GM10266 (cell line): ENCODE results near the gene CDHR1.

Source experiments
- DNase-seq: peaks from one replicate; pipeline ENCODE4 v3.0.0; 2012; ENCODE audit errors: extremely low spot score
- CTCF ChIP-seq: IDR thresholded peaks from 2 replicates; pipeline ENCODE4 v1.5.1; 2012; ENCODE audit warnings: mild to moderate bottlenecking, low read depth; ENCODE audit not compliant: control insufficient read depth, insufficient read depth; ENCODE audit errors: missing control alignments

The CDHR1 gene

DNA sequence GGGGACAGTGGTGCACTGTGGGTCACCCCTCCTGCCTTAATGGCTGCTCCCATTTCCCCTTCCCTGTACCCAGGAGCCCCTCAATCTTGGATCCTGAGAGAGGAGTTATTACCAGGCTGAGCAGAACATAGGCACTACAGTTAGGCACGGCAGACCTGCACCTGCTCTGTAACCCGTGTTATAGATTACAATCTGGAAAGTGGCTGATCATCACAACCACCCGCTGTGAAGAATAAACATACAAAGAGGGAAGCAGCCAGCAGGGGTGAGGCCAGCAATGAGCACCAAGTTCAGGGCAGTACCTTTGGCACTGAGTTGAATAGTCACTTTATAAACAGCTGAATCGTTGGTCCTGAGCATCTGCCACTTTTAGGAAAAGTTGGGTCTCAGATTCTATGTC, 1.7 kb downstream of the CDHR1 start:
- no peak for DNase-seq
- TF ChIP-seq CTCF: no peak

- TF ChIP-seq CTCF: no peak
- DNase-seq: no peak
These were observed 2.6 kb downstream of the CDHR1 start for GRCh38 chr10:84196941-84197340.

DNA sequence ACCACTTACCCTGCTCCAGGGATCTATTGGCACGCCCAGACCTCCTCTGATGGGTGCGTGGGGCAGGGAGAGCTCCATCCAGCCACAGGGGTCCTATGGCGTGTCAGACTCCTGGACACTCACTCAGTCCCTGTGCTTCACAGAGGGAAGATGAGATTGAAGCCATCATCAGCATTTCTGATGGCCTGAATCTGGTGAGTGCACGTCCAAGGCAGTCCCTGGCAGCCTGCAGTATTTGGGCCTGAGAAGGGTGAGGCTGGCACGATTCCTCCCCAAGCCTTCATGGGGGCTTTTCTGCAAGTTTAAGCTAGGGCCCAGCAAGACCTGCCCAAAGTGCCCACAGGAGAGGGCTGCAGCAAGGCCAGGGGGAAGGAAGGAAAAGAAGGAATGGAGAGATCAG, 3.3 kb downstream of the CDHR1 start:
- TF ChIP-seq CTCF: no peak
- no peak for DNase-seq

DNA sequence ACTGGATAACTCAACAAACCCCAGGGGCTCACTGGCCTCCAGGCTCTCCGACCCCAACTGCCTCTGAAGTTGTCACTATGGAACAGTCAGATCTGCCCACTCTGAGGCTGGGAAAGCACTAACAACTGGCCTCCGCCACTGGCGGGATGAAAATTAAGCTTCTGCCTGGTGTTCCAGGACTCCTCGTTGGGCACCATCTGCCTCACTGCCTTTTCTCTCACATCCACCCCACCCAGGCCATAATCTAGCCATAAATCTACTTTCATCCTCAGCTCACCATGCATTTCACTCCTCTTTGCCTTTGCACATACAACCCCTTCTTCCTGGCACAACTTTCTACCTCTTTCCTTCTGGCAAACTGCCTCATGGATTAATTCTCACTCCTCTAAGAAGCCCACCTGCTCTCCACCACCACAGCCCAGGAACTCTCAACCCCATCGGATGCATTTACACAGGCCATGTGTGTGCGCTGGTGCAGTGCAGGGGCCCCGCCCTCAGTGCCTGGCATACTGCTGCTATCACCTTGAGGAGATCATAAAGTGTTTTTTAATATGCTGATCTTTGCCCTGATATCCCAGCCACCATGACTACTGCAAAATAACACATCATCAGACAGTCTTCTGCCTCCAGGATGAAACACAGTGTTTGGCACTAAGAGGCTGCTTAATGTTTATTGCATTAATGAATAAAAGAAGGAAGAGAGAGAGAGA, 4.0 kb downstream of the CDHR1 start:
- DNase-seq: no peak
- TF ChIP-seq CTCF: no peak

GRCh38 chr10:84200537-84201243, 6.4 kb downstream of the CDHR1 start:
- TF ChIP-seq CTCF: no peak
- DNase-seq: no peak

GRCh38 chr10:84201244-84201606, 6.9 kb downstream of the CDHR1 start:
- no peak for DNase-seq
- TF ChIP-seq CTCF: no peak

GRCh38 chr10:84201682-84202081, 7.3 kb downstream of the CDHR1 start:
- no peak for DNase-seq
- no peak for TF ChIP-seq CTCF
